Measurements from ENCODE around the gene TDRD1.

DNA sequence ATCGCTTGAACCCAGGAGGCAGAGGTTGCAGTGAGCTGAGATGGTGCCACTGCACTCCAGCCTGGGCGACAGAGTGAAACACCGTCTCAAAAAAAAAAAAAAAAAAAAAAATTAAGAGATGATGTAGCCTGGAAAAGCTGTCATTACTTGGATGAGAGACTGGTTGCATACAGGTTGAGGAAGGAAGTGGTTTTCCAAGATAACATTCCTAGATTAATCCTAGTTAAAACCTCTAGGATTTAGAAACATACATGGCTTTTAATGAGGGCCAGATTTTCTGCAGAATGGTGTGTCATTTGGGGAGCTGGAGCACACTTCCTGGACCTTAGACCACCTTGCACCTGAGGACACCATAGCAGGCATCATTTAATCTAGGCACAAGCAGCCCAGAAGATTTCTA, 77.7 kb downstream of the TDRD1 start:
- TF ChIP-seq YY1 (IDR thresholded peaks at IDR 0.05; ENCODE audit: insufficient read depth, insufficient read length) (no peak), SUZ12 (IDR thresholded peaks at IDR 0.05; ENCODE audit: extremely low read depth, insufficient read depth, insufficient read length) (no peak), ZNF274 (IDR thresholded peaks at IDR 0.05; ENCODE audit: low read depth, low read length) (no peak)

Data from NT2/D1 (cell line).